ENCODE data around the gene PPP6R1.

PPP6R1 gene

DNA sequence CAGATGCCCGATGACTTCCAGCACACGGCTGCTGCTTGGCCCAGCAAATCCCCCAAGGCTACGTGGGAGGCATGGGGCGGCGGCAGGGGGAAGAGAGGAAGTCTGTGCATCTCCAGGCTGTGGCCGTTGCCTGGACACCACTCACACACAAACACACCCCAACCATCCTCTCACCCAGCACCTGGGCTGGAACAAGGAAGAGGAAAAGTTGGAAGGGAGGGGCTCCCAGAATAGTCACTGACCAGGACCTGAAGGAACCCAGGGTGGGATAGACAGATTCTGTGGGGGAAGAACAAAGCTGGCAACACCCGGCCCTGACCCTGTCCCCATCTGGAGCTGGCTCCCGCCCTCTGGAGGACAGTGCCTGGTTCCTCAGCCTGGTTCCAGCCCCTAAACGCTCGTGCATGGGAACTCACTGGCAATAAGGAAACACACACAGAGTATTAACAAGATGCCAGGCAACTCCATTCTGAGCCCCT, 11.2 kb downstream of the PPP6R1 start:
- H3K27me3 ChIP-seq (ENCODE audit: low read depth, low read length) = no peaks in the 10 kb centered on the region
- no peak overlapping the region for H3K4me3 ChIP-seq (ENCODE audit: low read depth in 1 of 2, low read length in 2 of 2)
- peaks cover 0 to 27% of the 10 kb centered on the region in 2 donors for H3K4me1 ChIP-seq (ENCODE audit: control insufficient read depth in 1 of 2, insufficient read depth in 2 of 2, low read length in 2 of 2)
- H3K27ac ChIP-seq (ENCODE audit: low read length) = no peak overlapping the region
- no peaks in the 10 kb centered on the region for H3K9me3 ChIP-seq (ENCODE audit: control insufficient read depth in 1 of 2, low read length in 2 of 2)
- peaks cover 20 to 45% of the 10 kb centered on the region in 2 donors for H3K36me3 ChIP-seq (ENCODE audit: control insufficient read depth in 1 of 2, insufficient read depth in 2 of 2, low read length in 2 of 2)

DNA sequence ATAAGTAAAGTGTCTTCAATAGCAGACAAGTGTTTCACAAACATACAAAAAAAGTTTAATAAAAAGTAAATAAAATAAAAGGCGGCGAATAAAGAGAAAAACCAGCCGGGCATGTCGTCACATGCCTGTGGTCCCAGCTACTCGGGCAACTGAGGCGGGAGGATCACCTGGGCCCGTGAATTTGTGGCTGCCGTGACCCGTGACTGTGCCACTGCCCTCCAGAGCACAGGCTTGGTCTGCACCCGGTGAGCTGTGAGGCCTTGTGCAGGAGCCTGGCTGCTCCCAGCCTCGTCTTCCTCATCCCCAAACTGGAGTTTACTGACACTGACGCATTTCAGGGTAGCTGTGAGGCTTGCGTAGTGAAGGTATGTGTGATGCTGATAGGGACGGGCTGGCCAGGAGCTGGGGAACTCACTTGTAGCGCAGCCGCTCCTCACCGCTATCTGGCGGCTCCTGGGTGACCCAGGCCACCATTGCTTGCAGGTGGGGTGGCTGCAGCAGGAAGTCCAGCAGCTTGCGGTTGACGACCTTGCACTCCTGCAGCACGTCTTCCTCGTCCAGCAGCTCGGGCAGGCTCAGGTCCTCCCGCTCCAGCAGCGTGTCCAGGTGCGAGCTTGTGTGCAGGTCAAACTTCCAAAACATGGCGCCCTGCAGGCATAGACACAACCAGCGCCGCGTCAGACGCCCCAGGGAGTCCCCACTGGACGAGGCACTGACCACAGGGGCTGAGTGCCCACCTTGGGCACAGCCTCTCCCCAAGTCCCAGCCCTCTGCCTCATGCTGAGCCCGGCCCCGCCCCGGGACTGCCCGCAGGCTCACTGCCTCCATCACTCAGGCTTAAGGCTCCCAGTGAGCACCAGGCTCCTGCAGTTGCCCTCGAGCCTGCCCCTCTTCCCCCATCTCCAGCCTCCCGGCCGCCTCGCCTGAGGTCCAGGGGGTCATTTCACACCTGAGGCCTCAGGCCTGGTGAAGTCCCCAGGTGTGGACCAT, 12.1 kb downstream of the PPP6R1 start:
- Histone ChIP-seq H3K27ac (ENCODE audit: low read length) (no peak overlapping the region), H3K27me3 (ENCODE audit: low read depth, low read length) (no peaks in the 10 kb centered on the region), H3K36me3 (ENCODE audit: control insufficient read depth in 1 of 2, insufficient read depth in 2 of 2, low read length in 2 of 2) (peaks cover 27 to 54% of the 10 kb centered on the region in 2 donors)

DNA sequence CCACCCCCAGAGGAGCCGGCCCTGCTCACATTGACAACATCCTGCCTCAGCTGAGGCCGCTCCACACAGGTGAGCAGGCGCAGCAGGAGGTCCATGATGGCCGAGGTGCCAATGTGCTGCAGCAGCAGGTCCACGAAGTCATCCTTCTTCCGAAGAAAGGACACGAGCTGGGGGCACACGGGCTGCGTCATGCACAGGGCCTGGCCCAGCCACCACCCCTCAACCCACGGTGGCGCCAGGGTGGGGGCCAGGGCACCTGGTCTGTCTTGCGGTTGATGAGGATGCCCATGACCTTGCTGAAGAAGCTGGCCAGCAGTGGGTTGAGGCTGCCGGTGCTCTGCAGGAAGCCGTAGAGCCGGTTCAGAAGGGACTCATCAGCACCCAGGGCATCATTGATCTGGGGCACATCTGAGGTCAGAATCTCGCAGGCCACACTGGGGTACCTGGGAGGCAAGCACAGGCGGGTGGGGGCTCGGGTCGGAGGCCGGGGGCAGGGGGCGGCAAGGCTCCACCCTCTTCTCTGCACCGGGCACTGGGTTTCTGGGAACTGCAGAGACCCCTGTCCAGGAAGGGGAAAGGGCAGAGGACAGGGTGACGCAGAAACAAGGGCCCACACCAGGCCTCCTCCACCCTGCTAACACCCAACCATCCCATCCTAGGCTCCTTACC, 13.4 kb downstream of the PPP6R1 start:
- H3K27me3 ChIP-seq (ENCODE audit: low read depth, low read length) = no peaks in the 10 kb centered on the region
- H3K27ac ChIP-seq (ENCODE audit: low read length) = no peak overlapping the region
- H3K4me3 ChIP-seq (ENCODE audit: low read depth in 1 of 2, low read length in 2 of 2) = no peak overlapping the region
- H3K4me1 ChIP-seq (ENCODE audit: control insufficient read depth in 1 of 2, insufficient read depth in 2 of 2, low read length in 2 of 2) = peaks cover 0 to 26% of the 10 kb centered on the region in 2 donors
- H3K36me3 ChIP-seq (ENCODE audit: control insufficient read depth in 1 of 2, insufficient read depth in 2 of 2, low read length in 2 of 2) = peaks cover 37 to 67% of the 10 kb centered on the region in 2 donors
- no peaks in the 10 kb centered on the region for H3K9me3 ChIP-seq (ENCODE audit: control insufficient read depth in 1 of 2, low read length in 2 of 2)

More for the DNA sequence above, 12.1 kb downstream of the PPP6R1 start:
- no peak overlapping the region for H3K4me3 ChIP-seq (ENCODE audit: low read depth in 1 of 2, low read length in 2 of 2)
- no peaks in the 10 kb centered on the region for H3K9me3 ChIP-seq (ENCODE audit: control insufficient read depth in 1 of 2, low read length in 2 of 2)
- peaks cover 0 to 26% of the 10 kb centered on the region in 2 donors for H3K4me1 ChIP-seq (ENCODE audit: control insufficient read depth in 1 of 2, insufficient read depth in 2 of 2, low read length in 2 of 2)

DNA sequence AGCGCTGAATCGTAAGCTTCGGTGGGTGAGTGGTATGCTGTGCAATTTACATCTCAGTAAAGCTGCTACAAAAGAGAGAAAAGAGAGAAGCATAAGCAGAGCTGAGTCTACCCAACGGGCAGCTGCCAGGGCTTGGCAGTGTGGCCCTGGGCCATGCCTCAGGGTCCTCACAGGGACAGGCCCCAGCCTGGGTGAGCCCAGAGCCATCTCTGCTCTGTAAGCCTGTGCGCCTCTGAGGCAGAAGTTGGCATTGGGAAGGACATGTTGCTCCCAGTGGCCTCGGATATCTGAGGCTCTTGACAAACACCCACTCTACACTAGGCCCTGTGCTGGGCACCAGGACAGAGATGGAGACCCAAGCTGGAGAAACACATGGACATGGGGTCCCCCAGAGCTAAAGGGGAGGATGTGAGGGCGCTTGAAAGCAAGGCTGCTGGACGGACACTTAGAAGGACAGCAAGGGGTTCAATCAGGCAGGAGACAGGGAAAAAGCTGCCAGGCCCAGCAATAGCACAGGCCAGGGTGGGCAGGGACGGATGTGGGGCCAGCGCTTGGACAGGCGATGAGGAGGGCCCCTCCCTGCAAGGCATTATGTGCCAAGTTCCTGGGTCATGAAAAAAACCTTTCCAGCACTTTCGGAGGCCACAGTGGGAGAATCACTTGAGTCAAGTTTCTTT, 14.7 kb downstream of the PPP6R1 start:
- no peak overlapping the region for H3K4me3 ChIP-seq (ENCODE audit: low read depth in 1 of 2, low read length in 2 of 2)
- H3K27me3 ChIP-seq (ENCODE audit: low read depth, low read length) = no peaks in the 10 kb centered on the region
- H3K4me1 ChIP-seq (ENCODE audit: control insufficient read depth in 1 of 2, insufficient read depth in 2 of 2, low read length in 2 of 2) = peaks cover 0 to 22% of the 10 kb centered on the region in 2 donors
- no peaks in the 10 kb centered on the region for H3K9me3 ChIP-seq (ENCODE audit: control insufficient read depth in 1 of 2, low read length in 2 of 2)
- no peak overlapping the region for H3K27ac ChIP-seq (ENCODE audit: low read length)
- peaks cover 41 to 79% of the 10 kb centered on the region in 2 donors for H3K36me3 ChIP-seq (ENCODE audit: control insufficient read depth in 1 of 2, insufficient read depth in 2 of 2, low read length in 2 of 2)

DNA sequence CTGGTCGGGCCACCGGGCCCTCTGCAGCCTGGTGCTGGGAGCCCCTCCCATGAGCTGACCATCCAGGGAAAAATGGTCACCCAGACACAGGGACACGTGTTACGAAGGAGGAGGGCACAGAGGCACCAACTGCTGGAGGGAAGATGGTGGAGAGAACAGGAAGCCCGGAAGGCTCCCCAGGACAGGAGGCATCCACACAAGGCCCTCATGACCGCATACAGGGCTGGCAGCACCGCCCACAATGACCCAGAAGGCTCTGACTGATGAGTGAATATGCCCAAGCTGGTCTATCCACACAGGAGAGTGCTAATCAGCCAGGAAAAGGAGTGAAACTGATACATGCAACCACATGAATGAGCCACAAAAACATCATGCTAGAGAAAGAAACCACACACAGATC, 16.3 kb downstream of the PPP6R1 start:
- Histone ChIP-seq H3K9me3 (ENCODE audit: control insufficient read depth in 1 of 2, low read length in 2 of 2) (no peaks in the 10 kb centered on the region), H3K27ac (ENCODE audit: low read length) (no peak overlapping the region), H3K4me3 (ENCODE audit: low read depth in 1 of 2, low read length in 2 of 2) (no peak overlapping the region), H3K4me1 (ENCODE audit: control insufficient read depth in 1 of 2, insufficient read depth in 2 of 2, low read length in 2 of 2) (peaks cover 0 to 6% of the 10 kb centered on the region in 2 donors), H3K27me3 (ENCODE audit: low read depth, low read length) (no peaks in the 10 kb centered on the region), H3K36me3 (ENCODE audit: control insufficient read depth in 1 of 2, insufficient read depth in 2 of 2, low read length in 2 of 2) (peaks cover 56 to 96% of the 10 kb centered on the region in 2 donors)

DNA sequence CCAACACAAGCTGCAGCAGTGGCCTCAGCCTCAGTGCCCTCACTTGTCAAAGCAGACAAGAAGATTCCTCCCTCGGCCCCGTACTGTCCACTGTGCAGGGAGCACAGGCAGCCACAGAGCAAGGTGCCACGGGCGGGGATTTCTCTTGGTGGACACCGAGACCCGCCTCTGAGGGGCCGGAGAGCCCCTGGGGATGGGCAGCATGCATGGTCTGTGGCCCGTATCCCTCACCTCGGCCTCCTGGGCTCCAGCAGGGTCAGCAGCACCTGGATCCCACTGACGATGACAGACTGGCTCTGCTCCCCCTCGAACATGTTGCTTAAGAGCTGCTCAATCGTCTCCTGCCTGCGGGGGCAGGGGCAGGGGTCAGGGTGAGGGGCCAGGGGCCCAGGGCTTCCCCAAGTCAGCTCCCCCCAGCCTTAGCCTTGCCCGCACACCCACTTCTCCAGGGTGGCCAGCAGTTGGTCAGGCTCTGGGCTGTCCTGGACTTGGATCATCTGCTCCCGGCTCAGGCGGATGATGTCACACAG, 16.8 kb downstream of the PPP6R1 start:
- no peaks in the 10 kb centered on the region for H3K27me3 ChIP-seq (ENCODE audit: low read depth, low read length)
- H3K4me1 ChIP-seq (ENCODE audit: control insufficient read depth in 1 of 2, insufficient read depth in 2 of 2, low read length in 2 of 2) = peaks cover 0 to under 1% of the 10 kb centered on the region in 2 donors
- H3K27ac ChIP-seq (ENCODE audit: low read length) = no peak overlapping the region
- H3K9me3 ChIP-seq (ENCODE audit: control insufficient read depth in 1 of 2, low read length in 2 of 2) = no peaks in the 10 kb centered on the region
- peaks cover 62 to 99% of the 10 kb centered on the region in 2 donors for H3K36me3 ChIP-seq (ENCODE audit: control insufficient read depth in 1 of 2, insufficient read depth in 2 of 2, low read length in 2 of 2)
- no peak overlapping the region for H3K4me3 ChIP-seq (ENCODE audit: low read depth in 1 of 2, low read length in 2 of 2)

DNA sequence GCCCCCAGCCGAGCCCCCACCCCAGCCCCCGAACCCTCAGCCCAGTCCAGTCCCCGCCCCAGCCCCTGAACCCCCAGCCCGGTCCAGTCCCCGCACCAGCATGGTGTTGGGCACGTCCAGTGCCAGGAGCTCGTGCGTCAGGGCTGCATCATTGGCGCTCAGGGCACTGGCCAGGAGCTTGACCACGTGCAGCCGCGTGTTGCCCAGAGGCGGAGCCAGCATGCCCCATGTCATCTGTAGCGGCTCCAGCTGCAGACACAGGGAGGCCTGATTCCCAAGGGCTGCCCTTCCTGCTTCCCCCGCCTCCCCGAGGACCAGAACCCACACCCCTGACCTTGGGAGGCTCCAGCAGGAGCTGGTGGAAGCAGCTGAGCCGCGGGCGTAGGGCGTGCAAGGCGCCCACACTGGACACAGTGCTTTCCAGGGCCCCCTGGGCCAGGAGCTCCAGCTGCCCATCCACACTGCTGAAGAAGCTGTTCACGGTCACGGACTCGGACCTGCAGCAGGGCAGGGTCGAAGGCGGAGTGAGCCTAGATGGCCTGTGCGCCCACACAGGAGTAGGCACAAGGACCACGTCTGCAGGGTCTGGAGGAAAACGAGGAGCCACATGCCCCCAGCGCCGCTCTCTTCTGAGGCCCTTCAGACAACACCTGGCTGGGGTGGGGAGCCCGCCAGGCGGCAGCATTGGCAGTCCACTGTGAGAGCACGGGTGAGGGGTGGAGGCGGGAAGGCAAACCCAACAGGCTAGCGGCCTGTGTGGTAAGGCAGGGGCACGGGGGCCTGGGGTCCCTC, 17.5 kb downstream of the PPP6R1 start:
- no peak overlapping the region for H3K4me3 ChIP-seq (ENCODE audit: low read depth in 1 of 2, low read length in 2 of 2)
- H3K27ac ChIP-seq (ENCODE audit: low read length) = no peak overlapping the region
- H3K9me3 ChIP-seq (ENCODE audit: control insufficient read depth in 1 of 2, low read length in 2 of 2) = no peaks in the 10 kb centered on the region
- no peaks in the 10 kb centered on the region for H3K27me3 ChIP-seq (ENCODE audit: low read depth, low read length)
- peaks cover 68 to 99% of the 10 kb centered on the region in 2 donors for H3K36me3 ChIP-seq (ENCODE audit: control insufficient read depth in 1 of 2, insufficient read depth in 2 of 2, low read length in 2 of 2)
- no peaks in the 10 kb centered on the region for H3K4me1 ChIP-seq (ENCODE audit: control insufficient read depth in 1 of 2, insufficient read depth in 2 of 2, low read length in 2 of 2)

DNA sequence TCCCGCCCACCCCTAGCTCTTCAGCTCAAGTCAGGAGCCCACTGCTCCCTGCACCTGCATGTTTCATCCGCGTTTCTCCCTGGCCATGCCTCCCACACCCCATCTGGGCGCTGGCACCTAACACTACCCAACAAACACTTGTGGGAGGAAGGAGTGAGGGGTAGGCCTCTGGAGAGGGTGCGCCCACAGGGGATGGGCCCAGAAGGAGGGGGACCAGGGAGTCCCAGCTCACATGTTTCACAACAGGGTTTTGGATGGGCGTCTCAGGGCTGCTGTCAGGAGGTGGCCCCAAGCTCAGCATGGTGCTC, 18.1 kb downstream of the PPP6R1 start:
- H3K27ac ChIP-seq (ENCODE audit: low read length) = no peak overlapping the region
- no peaks in the 10 kb centered on the region for H3K4me1 ChIP-seq (ENCODE audit: control insufficient read depth in 1 of 2, insufficient read depth in 2 of 2, low read length in 2 of 2)
- no peaks in the 10 kb centered on the region for H3K9me3 ChIP-seq (ENCODE audit: control insufficient read depth in 1 of 2, low read length in 2 of 2)
- peaks cover 69 to 99% of the 10 kb centered on the region in 2 donors for H3K36me3 ChIP-seq (ENCODE audit: control insufficient read depth in 1 of 2, insufficient read depth in 2 of 2, low read length in 2 of 2)
- H3K27me3 ChIP-seq (ENCODE audit: low read depth, low read length) = no peaks in the 10 kb centered on the region
- H3K4me3 ChIP-seq (ENCODE audit: low read depth in 1 of 2, low read length in 2 of 2) = no peak overlapping the region

DNA sequence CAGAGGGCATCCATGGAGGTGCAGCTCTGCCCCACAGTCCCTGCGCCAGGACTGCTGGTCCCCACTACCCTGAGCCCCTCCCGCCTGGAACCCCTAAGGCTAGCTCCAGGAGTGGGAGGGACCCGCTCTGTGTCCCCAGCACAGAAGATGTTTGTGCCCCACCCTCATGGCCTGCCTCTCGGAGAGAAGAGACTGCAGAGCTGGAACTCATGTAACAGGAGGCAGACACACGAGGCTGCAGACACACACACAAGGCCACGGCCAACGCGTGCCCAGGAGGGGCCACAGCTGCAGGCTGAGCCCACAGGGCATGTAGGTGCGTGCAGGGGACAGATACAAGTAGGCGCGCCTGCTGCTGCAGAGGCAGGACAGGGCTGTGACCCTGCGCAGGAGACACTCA, 19.8 kb downstream of the PPP6R1 start:
- Histone ChIP-seq H3K4me3 (ENCODE audit: low read depth in 1 of 2, low read length in 2 of 2) (no peak overlapping the region), H3K27me3 (ENCODE audit: low read depth, low read length) (no peaks in the 10 kb centered on the region), H3K4me1 (ENCODE audit: control insufficient read depth in 1 of 2, insufficient read depth in 2 of 2, low read length in 2 of 2) (no peaks in the 10 kb centered on the region), H3K27ac (ENCODE audit: low read length) (no peak overlapping the region), H3K9me3 (ENCODE audit: control insufficient read depth in 1 of 2, low read length in 2 of 2) (no peaks in the 10 kb centered on the region), H3K36me3 (ENCODE audit: control insufficient read depth in 1 of 2, insufficient read depth in 2 of 2, low read length in 2 of 2) (peaks cover 70 to 96% of the 10 kb centered on the region in 2 donors)

DNA sequence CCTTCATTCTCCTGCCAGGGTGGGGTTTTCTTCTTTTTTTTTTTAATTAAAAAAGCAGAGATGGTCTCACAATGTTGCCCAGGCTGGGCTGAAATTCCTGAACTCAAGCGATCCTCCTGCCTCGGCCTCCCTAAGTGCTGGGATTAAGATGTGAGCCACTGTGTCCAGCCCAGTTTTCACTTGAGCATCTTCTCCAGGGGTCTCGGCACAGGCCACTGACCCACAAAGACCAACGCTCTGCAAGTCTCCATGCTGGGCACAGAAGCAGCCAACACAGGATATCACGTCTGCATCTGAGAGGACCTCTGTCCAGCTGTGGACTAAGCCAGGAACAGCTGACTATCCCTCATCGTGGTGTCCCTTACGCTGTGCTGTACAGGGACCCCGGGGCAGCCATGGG, 20.8 kb downstream of the PPP6R1 start:
- Histone ChIP-seq H3K36me3 (ENCODE audit: control insufficient read depth in 1 of 2, insufficient read depth in 2 of 2, low read length in 2 of 2) (peaks cover 66 to 93% of the 10 kb centered on the region in 2 donors), H3K4me1 (ENCODE audit: control insufficient read depth in 1 of 2, insufficient read depth in 2 of 2, low read length in 2 of 2) (no peaks in the 10 kb centered on the region), H3K27ac (ENCODE audit: low read length) (no peak overlapping the region), H3K9me3 (ENCODE audit: control insufficient read depth in 1 of 2, low read length in 2 of 2) (no peaks in the 10 kb centered on the region), H3K4me3 (ENCODE audit: low read depth in 1 of 2, low read length in 2 of 2) (no peak overlapping the region), H3K27me3 (ENCODE audit: low read depth, low read length) (no peaks in the 10 kb centered on the region)
